CD8-positive, alpha-beta memory T cell (primary cell): ENCODE results near the gene TMEM14A. TPM values are rescaled to one million over a fixed set of nuclear protein-coding genes. Genes with fewer than 3 reads are reported as not detected.

Experiments used
- CTCF ChIA-PET: fragments of 350-600 bp; sonication (Branson Sonifier 250); formaldehyde crosslinking; loops from one replicate; lab custom pipeline; 2021; ENCODE audit warnings: antibody characterized with exemption; lab: Charles Lee
- POLR2A ChIA-PET: fragments of 350-600 bp; sonication (Branson Sonifier 250); formaldehyde crosslinking; loops from one replicate; lab custom pipeline; 2021; ENCODE audit warnings: antibody characterized with exemption; lab: Charles Lee
- DNase-seq, 5 donors: peaks; one replicate each; pipeline versions ENCODE4 v3.0.0 to v3.0.0-alpha.2; 2020 to 2022; ENCODE audit warnings: mixed read lengths in 1 of 5
- H3K27ac ChIP-seq: one replicate; pipeline ENCODE4 v1.7.0; 2013; ENCODE audit warnings: low read depth, mild to moderate bottlenecking, low read length, moderate library complexity
- H3K27me3 ChIP-seq: 2 replicates; pipeline ENCODE4 v1.7.0; 2013; ENCODE audit warnings: low read length, mild to moderate bottlenecking; ENCODE audit not compliant: insufficient read depth, poor library complexity, severe bottlenecking
- H3K36me3 ChIP-seq: 2 replicates; pipeline ENCODE4 v1.7.0; 2013; ENCODE audit warnings: mild to moderate bottlenecking, low read length, moderate library complexity; ENCODE audit not compliant: insufficient read depth
- H3K4me1 ChIP-seq: 2 replicates; pipeline ENCODE4 v1.7.0; 2013; ENCODE audit warnings: mild to moderate bottlenecking, low read length, moderate library complexity; ENCODE audit not compliant: insufficient read depth
- H3K4me3 ChIP-seq: 2 replicates; pipeline ENCODE4 v1.7.0; 2013; ENCODE audit warnings: mild to moderate bottlenecking, low read length
- H3K9me3 ChIP-seq: 2 replicates; pipeline ENCODE4 v1.7.0; 2013; ENCODE audit warnings: mild to moderate bottlenecking, low read length
- H3K27ac Mint-ChIP-seq, 8 donors: one replicate each; pipeline ENCODE4 v1.8.0; 2020 to 2021; ENCODE audit warnings: mixed read lengths in 8 of 8, mild to moderate bottlenecking in 6 of 8, inconsistent platforms in 3 of 8, moderate library complexity in 3 of 8
- H3K27me3 Mint-ChIP-seq, 2 donors: one replicate each; pipeline ENCODE4 v1.8.0; 2020 to 2021; ENCODE audit warnings: mixed read lengths in 2 of 2, mild to moderate bottlenecking in 1 of 2, moderate library complexity in 1 of 2
- H3K36me3 Mint-ChIP-seq, 3 donors: one replicate each; pipeline ENCODE4 v1.8.0; 2020 to 2021; ENCODE audit warnings: mixed read lengths in 3 of 3, inconsistent platforms in 1 of 3, mild to moderate bottlenecking in 1 of 3
- H3K4me1 Mint-ChIP-seq, 3 donors: one replicate each; pipeline ENCODE4 v1.8.0; 2020 to 2021; ENCODE audit warnings: mixed read lengths in 3 of 3, inconsistent platforms in 1 of 3, mild to moderate bottlenecking in 1 of 3
- H3K4me3 Mint-ChIP-seq, 7 donors: one replicate each; pipeline ENCODE4 v1.8.0; 2020 to 2021; ENCODE audit warnings: mixed read lengths in 7 of 7, mild to moderate bottlenecking in 6 of 7, moderate library complexity in 4 of 7, inconsistent platforms in 2 of 7
- H3K9me3 Mint-ChIP-seq, 5 donors: one replicate each; pipeline ENCODE4 v1.8.0; 2020 to 2022; ENCODE audit warnings: mixed read lengths in 5 of 5, mild to moderate bottlenecking in 3 of 5, moderate library complexity in 2 of 5, inconsistent platforms in 1 of 5
- polyA plus RNA-seq: library from polyadenylated mRNA; unstranded; fragments of 300-500 nt; fragmentation: Illumina TruSeq; gene quantifications from one replicate; pipeline ENCODE4 v1.2.3, GENCODE V29; 2021
- total RNA-seq, 2 experiments: library from RNA; stranded (reverse); gene quantifications; one replicate each; pipeline ENCODE4 v1.2.3, GENCODE V29; 2021

Gene TMEM14A, protein sequence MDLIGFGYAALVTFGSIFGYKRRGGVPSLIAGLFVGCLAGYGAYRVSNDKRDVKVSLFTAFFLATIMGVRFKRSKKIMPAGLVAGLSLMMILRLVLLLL
- 10 to 100 TPM; 20.1 to 23.7 TPM for total RNA-seq
- polyA plus RNA-seq, result 27.3 TPM

DNA sequence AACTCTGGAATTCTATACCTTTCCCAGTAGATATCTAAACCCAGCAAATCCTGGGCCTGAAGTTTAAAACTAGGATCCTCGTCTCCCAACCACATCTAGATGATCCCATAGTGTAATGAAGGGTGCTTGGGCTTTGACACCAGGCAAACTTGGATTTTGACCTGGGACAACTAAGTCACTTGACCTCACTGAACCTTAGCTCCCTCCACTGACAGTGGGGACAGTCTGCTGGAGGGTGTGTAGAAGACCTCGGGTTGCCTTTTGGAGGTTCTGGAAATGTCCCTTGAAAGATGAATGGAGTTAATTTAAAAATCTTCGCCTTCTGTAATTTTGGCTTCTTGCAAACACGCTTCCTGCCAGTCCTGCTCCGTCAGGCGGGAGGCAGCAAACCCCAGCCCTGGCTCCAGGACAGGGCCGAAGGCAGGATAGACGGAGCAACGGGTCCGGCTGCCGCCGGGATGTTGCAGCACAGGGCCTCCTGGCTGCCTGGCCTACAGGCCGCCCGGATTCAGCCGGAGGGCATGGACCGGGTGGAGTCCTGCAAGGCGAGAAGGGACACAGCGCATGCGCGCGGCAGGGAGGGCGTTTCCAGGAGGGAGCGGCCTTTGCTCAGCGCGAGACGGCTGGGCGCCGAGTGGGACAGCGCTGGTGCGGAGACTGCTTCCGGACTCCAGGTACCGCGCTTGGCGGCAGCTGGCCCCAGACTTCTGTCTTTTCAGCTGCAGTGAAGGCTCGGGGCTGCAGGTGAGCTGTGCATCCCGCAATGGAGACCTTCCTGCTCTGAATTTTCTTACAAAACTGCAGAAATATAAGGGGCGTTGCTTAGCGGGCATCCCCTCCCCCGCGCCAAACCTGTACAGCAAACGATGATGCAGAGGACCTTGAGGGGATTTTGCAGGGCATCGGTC lies at the start of gene TMEM14A:
TSS of gene TMEM14A (plus strand) at position 612 of the 908 bp plus-strand sequence. CDS start 5,990 bp downstream, outside the sequence.
- Mint-ChIP-seq H3K27ac (peak within 1 kb of the TSS; percentile 82 to 96 (median 90)), H3K27me3 (peaks cover 0 to 1% of the 10 kb centered on the region in 2 donors), H3K4me3 (peak within 1 kb of the TSS; percentile 89 to 95 (median 91)), H3K9me3 (no peaks in the 10 kb centered on the region), H3K36me3 (peaks cover 0 to 6% (median 3%) of the 10 kb centered on the region in 3 donors), H3K4me1 (peaks cover 24 to 37% (median 33%) of the 10 kb centered on the region in 3 donors)
- Histone ChIP-seq H3K27ac (no peak within 1 kb of the TSS), H3K4me3 (peak within 1 kb of the TSS; percentile 79), H3K4me1 (peaks cover 18% of the 10 kb centered on the region), H3K9me3 (no peaks in the 10 kb centered on the region), H3K36me3 (no peaks in the 10 kb centered on the region), H3K27me3 (no peaks in the 10 kb centered on the region)
- peak; percentile 86 to 94 (median 89) for DNase-seq
- CTCF ChIA-PET, result interaction anchor here (0.6 to 2.0 kb wide), 5 partner anchors 7 to 263 kb away, joined by 3 to 4 read pairs (median 3); no protein-coding TSS in a partner anchor
- POLR2A ChIA-PET, result interaction anchor here (1.9 kb wide), 1 partner anchor 18 kb away, joined by 4 read pairs; no protein-coding TSS in a partner anchor

DNA sequence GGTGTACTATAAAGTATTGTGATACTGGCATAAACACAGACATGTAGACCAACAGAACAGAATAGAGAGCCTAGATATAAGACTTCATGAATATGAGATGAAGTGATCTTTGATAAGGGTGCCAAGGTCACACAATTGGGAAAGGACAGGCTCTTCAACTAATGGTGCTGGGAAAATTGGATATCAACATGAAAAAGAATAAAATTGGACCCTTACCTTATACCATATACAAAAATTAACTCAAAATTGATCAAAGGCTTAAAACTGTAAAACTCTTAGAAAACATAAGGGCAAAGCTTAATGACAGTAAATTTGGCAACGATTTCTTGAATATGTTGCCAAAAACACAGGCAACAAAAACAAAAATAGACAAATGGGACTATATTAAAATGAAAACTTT lies 49.3 kb upstream of the TMEM14A start:
- Histone ChIP-seq H3K27ac (no peak overlapping the region), H3K36me3 (no peaks in the 10 kb centered on the region), H3K27me3 (no peaks in the 10 kb centered on the region), H3K4me3 (no peak overlapping the region), H3K4me1 (no peaks in the 10 kb centered on the region), H3K9me3 (no peaks in the 10 kb centered on the region)
- POLR2A ChIA-PET, result no interaction called here
- peaks cover 13 to 37% of the 10 kb centered on the region in 2 donors for H3K27me3 Mint-ChIP-seq
- H3K27ac Mint-ChIP-seq, result no peak overlapping the region
- no peaks in the 10 kb centered on the region for H3K4me1 Mint-ChIP-seq
- no peak for DNase-seq
- H3K9me3 Mint-ChIP-seq, result no peaks in the 10 kb centered on the region
- H3K4me3 Mint-ChIP-seq, result no peak overlapping the region
- H3K36me3 Mint-ChIP-seq, result peaks cover 0 to 4% (median 0%) of the 10 kb centered on the region in 3 donors
- CTCF ChIA-PET, result no interaction called here

DNA sequence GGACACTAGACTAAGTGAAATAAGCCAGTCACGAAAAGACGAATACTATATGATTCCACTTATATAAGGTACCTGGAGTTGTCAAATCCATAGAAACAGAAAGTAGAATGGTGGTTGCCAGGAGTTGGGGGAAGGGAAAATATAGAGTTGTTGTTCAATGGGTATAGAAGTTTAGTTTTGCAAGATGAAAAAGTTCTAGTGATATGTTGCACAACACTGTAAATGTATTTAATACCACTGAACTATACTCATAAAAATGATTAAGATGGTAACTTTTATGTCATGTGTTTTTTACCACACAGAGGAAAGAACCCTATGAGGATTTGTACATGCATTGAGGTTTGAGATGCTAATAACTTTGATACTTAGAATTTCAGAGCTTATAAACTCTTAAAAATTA lies 48.1 kb upstream of the TMEM14A start:
- ChIA-PET CTCF (no interaction called here), POLR2A (no interaction called here)
- DNase-seq, result no peak
- H3K4me3 ChIP-seq, result no peak overlapping the region
- Mint-ChIP-seq H3K27me3 (peaks cover 11 to 30% of the 10 kb centered on the region in 2 donors), H3K9me3 (no peaks in the 10 kb centered on the region), H3K4me1 (no peaks in the 10 kb centered on the region), H3K36me3 (no peaks in the 10 kb centered on the region), H3K4me3 (no peak overlapping the region), H3K27ac (no peak overlapping the region)
- no peaks in the 10 kb centered on the region for H3K4me1 ChIP-seq
- no peaks in the 10 kb centered on the region for H3K36me3 ChIP-seq
- no peak overlapping the region for H3K27ac ChIP-seq
- no peaks in the 10 kb centered on the region for H3K27me3 ChIP-seq
- no peaks in the 10 kb centered on the region for H3K9me3 ChIP-seq

DNA sequence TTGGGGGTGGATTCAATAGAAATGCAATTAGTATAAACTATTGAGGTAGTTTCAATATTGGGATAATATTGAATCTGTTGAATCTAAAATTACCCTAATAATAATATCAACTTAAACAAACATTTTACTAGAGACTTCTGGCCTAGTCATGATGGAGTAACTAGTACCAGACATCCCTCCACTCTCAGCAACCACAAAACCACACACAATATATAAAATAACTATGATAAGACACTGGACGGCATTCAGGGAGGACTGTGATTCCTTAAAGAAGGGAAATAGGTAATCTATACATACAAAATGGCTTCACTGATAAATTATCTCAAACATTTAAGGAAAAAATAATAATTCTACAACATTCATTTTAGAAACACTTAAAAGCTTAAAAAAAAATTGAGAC lies 38.9 kb upstream of the TMEM14A start:
- Histone ChIP-seq H3K9me3 (no peaks in the 10 kb centered on the region), H3K27ac (no peak overlapping the region), H3K27me3 (no peaks in the 10 kb centered on the region), H3K4me3 (no peak overlapping the region), H3K36me3 (no peaks in the 10 kb centered on the region), H3K4me1 (no peaks in the 10 kb centered on the region)
- Mint-ChIP-seq H3K27ac (no peak overlapping the region), H3K27me3 (peaks cover 1 to 5% of the 10 kb centered on the region in 2 donors), H3K4me1 (peaks cover 0 to 4% (median 0%) of the 10 kb centered on the region in 3 donors), H3K9me3 (no peaks in the 10 kb centered on the region), H3K4me3 (no peak overlapping the region), H3K36me3 (no peaks in the 10 kb centered on the region)
- DNase-seq, result no peak
- CTCF ChIA-PET, result interaction anchor here (1.0 kb wide), 1 partner anchor 20 kb away, joined by 3 read pairs; no protein-coding TSS in a partner anchor
- POLR2A ChIA-PET, result no interaction called here

DNA sequence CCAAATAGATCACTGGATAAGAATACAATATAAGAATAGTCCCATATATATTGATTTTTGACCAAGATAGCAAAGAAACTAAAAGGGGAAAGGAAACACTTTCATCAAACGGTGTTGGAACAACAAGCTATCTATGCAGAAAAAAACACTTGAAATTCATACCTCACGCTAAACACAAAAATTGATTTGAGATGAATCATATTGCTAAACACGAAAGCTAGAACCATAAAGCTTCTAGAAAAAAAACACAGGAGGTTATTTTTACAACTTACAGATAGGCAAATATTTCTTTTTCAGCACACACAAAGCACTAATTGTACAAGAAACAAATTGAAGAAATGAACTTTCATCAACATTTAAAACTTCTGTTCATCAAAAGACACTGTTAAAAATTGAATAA lies 36.7 kb upstream of the TMEM14A start:
- no peak overlapping the region for H3K4me3 Mint-ChIP-seq
- no peak for DNase-seq
- no peaks in the 10 kb centered on the region for H3K9me3 ChIP-seq
- H3K27me3 ChIP-seq, result no peaks in the 10 kb centered on the region
- no peak overlapping the region for H3K27ac Mint-ChIP-seq
- ChIA-PET CTCF (interaction anchor here (1.5 to 2.1 kb wide), 2 partner anchors 18 to 29 kb away, joined by 6 to 9 read pairs; no protein-coding TSS in a partner anchor), POLR2A (no interaction called here)
- no peaks in the 10 kb centered on the region for H3K36me3 Mint-ChIP-seq
- peaks cover 0 to 4% (median 0%) of the 10 kb centered on the region in 3 donors for H3K4me1 Mint-ChIP-seq
- H3K9me3 Mint-ChIP-seq, result no peaks in the 10 kb centered on the region
- H3K4me1 ChIP-seq, result no peaks in the 10 kb centered on the region
- no peak overlapping the region for H3K27ac ChIP-seq
- H3K27me3 Mint-ChIP-seq, result peaks cover 1 to 8% of the 10 kb centered on the region in 2 donors
- no peak overlapping the region for H3K4me3 ChIP-seq
- H3K36me3 ChIP-seq, result no peaks in the 10 kb centered on the region

DNA sequence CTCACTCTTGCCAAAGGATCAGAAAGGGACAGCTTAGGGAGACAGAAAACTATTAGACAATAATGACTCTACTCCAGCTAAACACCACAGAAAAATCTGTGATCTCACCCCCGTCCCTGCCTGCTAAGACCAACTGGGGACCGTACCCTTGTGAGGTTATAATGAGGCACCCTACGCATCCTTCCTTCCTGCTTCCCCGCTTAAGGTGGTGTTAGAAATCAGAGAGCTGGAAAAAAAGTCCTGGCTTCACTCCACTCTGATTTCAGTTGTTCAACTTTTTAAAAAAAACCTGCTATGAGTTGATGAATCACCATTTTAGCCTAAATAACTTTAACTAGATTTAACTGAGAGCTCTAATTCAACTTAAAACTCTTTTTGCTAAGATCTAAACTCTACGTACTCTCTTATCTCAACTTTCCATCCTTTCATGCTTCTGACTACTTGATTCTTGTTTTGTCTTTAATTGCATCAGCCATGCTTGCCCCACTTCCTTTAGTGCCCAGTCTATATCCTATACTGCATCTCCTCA lies 35.8 kb upstream of the TMEM14A start:
- no peak overlapping the region for H3K4me3 ChIP-seq
- no peaks in the 10 kb centered on the region for H3K36me3 ChIP-seq
- H3K4me1 ChIP-seq, result no peaks in the 10 kb centered on the region
- POLR2A ChIA-PET, result no interaction called here
- no peaks in the 10 kb centered on the region for H3K9me3 ChIP-seq
- no peaks in the 10 kb centered on the region for H3K27me3 ChIP-seq
- Mint-ChIP-seq H3K9me3 (no peaks in the 10 kb centered on the region), H3K27ac (no peak overlapping the region), H3K4me1 (peaks cover 0 to 4% (median 0%) of the 10 kb centered on the region in 3 donors), H3K27me3 (peaks cover 1 to 14% of the 10 kb centered on the region in 2 donors), H3K36me3 (no peaks in the 10 kb centered on the region), H3K4me3 (no peak overlapping the region)
- H3K27ac ChIP-seq, result no peak overlapping the region
- CTCF ChIA-PET, result interaction anchor here (1.5 to 2.1 kb wide), 2 partner anchors 17 to 28 kb away, joined by 6 to 9 read pairs; no protein-coding TSS in a partner anchor
- no peak for DNase-seq

DNA sequence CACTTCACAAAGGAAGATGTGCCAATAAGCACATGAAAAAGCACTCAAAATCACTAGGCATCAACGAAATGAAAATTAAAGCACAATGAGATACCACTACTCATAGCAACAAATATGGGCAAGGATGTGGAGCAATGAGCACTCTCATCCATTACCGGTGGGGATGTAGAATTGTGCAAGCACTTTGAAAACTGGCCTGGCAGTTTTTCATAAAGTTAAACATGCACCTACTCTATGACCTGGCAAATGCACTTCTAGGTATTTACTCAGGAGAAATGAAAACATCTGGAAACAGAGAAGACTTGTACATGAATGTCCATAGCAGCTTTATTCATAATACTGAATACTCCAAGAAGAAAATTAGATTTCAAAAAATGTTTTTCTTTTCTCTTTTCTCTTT lies 34.1 kb upstream of the TMEM14A start:
- POLR2A ChIA-PET, result no interaction called here
- CTCF ChIA-PET, result no interaction called here
- DNase-seq, result no peak
- no peaks in the 10 kb centered on the region for H3K4me1 ChIP-seq
- H3K36me3 ChIP-seq, result no peaks in the 10 kb centered on the region
- H3K27ac Mint-ChIP-seq, result no peak overlapping the region
- H3K4me3 ChIP-seq, result no peak overlapping the region
- H3K4me3 Mint-ChIP-seq, result no peak overlapping the region
- H3K9me3 ChIP-seq, result no peaks in the 10 kb centered on the region
- no peak overlapping the region for H3K27ac ChIP-seq
- peaks cover 4% of the 10 kb centered on the region in 3 donors for H3K4me1 Mint-ChIP-seq
- H3K27me3 ChIP-seq, result no peaks in the 10 kb centered on the region
- H3K9me3 Mint-ChIP-seq, result no peaks in the 10 kb centered on the region
- H3K36me3 Mint-ChIP-seq, result no peaks in the 10 kb centered on the region
- peaks cover 7 to 26% of the 10 kb centered on the region in 2 donors for H3K27me3 Mint-ChIP-seq

DNA sequence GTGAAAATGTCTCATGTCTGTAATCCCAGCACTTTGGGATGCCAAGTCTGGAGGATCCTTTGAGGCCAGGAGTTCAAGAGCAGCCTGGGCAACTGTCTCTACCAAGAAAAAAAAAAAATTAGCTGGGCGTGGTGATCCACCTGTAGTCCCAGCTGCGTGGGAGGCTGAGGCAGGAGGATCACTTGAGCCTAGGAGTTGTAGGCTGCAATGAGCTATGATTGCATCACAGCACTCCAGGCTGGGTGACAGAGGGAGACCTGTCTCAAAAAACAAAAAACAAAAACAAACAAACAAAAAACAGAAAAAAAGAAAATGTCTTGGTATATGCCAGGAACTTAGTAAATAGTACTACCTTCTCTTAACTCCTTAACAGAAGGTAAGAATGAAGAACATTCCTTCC lies 31.4 kb upstream of the TMEM14A start:
- H3K36me3 Mint-ChIP-seq, result no peaks in the 10 kb centered on the region
- H3K27ac Mint-ChIP-seq, result peak overlapping the region in 1 of 8 donors; percentile 16
- CTCF ChIA-PET, result no interaction called here
- H3K27me3 Mint-ChIP-seq, result peaks cover 14 to 36% of the 10 kb centered on the region in 2 donors
- H3K9me3 Mint-ChIP-seq, result no peaks in the 10 kb centered on the region
- Histone ChIP-seq H3K4me3 (no peak overlapping the region), H3K27ac (no peak overlapping the region), H3K9me3 (no peaks in the 10 kb centered on the region), H3K27me3 (no peaks in the 10 kb centered on the region), H3K36me3 (no peaks in the 10 kb centered on the region), H3K4me1 (no peaks in the 10 kb centered on the region)
- no peak for DNase-seq
- H3K4me3 Mint-ChIP-seq, result no peak overlapping the region
- POLR2A ChIA-PET, result no interaction called here
- peaks cover 4% of the 10 kb centered on the region in 3 donors for H3K4me1 Mint-ChIP-seq
